Measurements from ENCODE around the gene CSNK1E.

The CSNK1E gene

DNA sequence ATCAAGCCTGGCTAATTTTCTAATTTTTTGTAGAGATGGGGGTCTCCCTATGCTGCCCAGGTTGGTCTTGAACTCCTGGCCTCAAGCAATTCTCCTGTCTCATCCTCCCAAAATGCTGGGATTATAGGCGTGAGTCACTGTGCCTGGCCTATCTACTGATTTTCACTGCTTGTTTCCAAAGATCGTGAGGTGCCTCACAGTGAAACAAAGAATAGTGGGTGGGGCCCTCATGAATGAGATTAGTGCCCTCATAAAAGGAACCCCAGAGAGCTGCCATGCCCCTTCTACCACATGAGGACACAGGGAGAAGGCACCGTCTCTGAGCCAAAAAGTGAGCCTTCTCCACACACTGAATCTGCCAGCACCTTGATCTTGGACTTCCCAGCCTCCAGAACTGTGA, 67.9 kb downstream of the CSNK1E start:
- no peak for DNase-seq

DNA sequence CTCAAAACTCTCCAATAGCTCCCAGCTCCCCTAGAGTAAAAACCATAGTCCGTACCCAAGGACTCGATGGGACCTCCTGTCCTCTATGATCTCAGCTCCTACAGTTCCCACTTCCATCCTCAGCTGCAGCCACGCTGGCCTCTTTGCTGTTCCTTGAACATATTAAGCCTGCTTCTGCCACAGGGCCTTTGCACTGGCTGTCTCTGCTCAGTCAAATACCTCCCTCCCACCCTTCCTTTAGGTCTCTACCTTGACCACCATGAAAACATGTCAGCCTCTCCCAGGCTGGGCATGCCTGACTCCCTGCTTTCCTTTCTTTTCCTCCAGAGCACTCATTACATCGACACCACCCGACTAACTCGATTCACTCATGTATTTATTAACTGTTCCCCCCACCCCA, 69.0 kb downstream of the CSNK1E start:
- no peak for DNase-seq

DNA sequence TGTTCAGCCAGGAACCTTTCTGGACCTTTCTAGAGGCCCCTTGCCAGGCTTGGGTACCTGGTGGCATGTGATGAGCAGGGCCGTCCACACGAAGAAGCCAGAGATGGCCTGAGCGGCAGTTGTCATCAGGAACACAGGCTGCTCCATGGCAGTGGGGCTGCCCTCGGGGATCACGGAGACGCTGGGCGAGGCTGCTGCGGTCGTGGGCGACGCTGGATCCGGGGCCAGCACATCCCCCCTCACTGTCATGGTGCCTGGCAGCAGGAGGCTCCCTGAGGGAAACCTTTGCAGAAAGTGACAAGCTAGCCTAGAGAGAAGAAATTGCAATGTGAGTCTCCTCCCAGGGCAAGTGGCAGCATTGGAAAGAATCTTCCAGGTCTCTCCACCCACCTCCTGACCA, 69.5 kb downstream of the CSNK1E start:
- no peak for DNase-seq

DNA sequence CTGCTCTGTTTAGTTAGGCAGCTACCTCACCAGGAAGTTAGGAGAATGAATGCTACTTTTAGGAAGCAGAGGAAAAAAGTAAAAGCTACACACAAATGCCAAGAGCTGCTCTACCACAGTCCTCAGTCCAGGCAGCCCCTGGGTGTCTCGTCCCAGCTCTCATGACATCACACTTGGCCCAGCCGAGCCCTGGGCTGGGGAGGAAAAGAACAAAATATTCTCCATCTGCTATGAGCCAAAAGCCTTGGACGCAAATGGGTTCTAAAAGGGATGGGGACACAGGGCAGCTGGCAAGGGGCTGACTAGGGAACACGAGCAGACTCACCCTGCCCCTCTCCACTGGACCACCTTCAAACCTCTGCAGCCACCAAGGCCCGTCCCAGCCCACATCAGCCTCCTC, 70.5 kb downstream of the CSNK1E start:
- DNase-seq = no peak

DNA sequence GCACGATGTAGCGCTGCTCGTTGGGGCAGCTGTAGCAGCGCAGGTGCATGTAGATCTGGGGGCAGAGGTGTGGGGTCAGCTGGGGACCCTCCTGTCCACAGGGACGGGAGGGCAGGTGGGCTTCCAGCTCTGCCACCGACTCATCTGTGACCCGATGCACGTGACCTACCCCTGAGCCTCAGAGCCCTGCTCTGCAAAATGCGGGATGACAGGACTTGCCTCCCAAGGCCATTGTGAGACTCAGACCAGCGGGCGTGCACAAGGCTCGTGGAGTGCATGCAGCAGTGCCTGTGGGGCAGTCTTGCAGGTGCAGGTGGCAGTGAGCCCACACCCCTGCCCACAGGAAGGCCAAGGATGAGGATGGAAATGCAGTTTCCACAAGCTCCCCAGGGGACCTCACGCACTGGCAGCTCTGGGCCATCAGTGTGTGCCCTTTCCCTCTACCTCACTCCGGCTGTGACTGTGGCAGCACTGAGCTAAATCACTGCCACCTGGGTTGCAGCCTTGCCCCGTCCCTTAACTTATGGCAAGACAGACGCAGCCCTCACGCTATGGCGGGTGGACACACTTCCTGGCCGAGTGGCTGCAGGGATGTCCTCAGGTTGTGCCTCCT, 71.1 kb downstream of the CSNK1E start:
- DNase-seq = no peak

DNA sequence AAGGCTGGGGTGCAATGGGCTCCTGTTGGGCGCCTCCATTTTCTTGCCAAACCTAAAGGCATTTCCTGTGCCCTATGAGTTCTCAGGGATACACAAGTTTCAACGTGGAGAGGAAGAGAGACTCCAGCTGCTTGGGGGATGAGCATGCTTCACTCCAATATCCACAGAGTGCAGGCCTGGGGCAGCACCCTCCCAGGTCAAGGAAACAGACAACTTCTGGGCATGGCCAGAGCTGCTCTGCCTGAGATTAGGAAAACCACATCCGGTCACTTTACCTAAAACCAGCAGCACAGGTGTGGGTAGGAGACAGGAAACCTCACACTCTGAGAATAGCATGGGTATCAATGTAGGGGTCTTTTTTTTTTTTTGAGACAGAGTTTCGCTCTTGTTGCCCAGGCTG, 73.1 kb downstream of the CSNK1E start:
- DNase-seq = no peak

DNA sequence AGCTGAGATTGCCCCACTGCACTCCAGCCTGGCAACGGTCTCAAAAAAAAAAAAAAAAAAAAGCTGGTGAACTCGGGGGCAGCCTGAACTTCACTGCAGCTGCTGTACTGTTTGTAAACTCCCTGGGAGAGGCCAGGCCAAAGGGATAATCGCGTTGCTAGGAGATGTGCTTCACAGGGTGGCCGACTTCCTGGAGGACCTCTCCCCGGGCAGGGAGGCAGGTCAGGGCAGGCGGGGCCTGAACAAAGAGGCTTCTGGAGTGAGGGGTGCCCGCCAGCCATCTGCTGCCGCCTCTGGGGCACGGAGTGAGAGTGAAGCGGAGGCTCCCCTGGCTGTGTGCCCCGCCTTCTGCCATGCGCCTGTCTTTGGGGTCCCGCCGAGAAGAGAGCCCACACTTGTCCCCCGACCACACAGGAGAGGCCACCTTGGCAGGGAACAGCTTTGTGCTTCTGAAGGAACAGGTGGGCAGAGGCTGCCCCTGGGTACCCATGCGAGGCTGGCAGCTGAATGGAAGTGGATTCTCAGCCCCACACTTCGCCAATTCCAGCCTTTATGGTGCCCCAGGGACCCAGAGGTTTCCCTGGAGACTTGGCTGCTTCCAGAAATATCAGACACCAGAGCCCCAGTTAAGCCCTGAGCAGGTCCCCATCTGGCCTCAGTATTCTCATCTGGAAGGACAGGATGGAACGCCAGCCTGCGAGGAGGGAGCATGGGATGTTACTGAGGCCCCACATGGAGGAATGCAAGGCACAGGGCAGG, 74.0 kb downstream of the CSNK1E start:
- no peak for DNase-seq

DNA sequence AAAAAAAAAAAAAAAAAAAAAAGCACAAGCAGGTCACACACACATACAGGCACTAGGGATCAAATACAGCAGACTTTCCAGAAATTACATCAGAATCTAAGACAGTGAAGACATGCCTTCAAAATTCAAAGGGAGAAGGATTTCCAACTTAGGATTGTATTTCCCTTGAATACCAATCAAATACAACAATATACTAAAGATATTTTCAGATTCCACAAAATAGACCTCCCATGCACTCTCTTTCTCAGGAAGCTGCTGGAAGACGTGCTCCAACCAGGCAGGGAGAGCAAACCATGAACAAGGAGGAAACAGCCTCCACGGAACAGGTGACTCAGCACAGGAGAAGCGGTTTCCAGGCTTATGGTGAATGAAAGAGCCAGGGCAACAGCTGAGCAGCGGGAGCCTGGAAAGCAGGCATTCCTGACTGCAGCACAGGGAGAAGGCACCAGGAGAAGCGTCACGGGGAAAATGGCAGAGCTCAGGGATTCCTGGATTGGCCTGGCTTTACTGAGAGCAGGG, 76.4 kb downstream of the CSNK1E start:
- DNase-seq = no peak
